ENCODE measurements around the gene ITGAX.

DNA sequence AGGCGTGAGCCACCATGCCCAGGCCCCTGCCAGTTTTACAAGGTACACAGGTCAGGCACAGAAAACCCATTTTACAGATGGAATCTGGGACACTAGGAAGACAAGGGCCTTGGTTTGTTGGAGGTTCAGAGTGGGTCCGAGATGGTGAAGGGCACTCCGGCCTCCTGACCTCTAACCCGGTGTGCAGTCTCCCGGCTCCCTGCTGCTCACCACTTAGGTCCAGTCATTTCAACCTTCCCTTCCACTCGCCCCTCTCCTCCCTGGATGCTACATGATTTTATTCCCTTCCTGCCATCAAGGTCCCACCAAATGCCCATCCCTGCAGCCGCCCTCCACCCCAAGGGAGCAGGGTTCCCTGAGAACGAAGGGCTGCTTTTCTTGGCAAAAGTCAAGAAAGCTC lies 8.7 kb downstream of the ITGAX start:
- TF ChIP-seq, protein P1, sequence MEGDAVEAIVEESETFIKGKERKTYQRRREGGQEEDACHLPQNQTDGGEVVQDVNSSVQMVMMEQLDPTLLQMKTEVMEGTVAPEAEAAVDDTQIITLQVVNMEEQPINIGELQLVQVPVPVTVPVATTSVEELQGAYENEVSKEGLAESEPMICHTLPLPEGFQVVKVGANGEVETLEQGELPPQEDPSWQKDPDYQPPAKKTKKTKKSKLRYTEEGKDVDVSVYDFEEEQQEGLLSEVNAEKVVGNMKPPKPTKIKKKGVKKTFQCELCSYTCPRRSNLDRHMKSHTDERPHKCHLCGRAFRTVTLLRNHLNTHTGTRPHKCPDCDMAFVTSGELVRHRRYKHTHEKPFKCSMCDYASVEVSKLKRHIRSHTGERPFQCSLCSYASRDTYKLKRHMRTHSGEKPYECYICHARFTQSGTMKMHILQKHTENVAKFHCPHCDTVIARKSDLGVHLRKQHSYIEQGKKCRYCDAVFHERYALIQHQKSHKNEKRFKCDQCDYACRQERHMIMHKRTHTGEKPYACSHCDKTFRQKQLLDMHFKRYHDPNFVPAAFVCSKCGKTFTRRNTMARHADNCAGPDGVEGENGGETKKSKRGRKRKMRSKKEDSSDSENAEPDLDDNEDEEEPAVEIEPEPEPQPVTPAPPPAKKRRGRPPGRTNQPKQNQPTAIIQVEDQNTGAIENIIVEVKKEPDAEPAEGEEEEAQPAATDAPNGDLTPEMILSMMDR (IDR thresholded peaks at IDR 0.05 in 4 of 5, conservative IDR thresholded peaks at IDR 0.05 in 1 of 5): no peak
- TF ChIP-seq POLR2A (IDR thresholded peaks at IDR 0.05): no peak

Measured in gastrocnemius medialis (tissue), 4 donors.